IMR-90 (cell line): ENCODE data around the gene ARHGAP24. TPM values are rescaled to one million over a fixed set of nuclear protein-coding genes. Genes with fewer than 3 reads are reported as not detected.

Experiments used
- ATAC-seq: fragments of 200-7000 bp; cut with Tn5 transposase; 2 replicates; pipeline ENCODE4 v1.9.1; 2020; ENCODE audit warnings: low read depth, mild to moderate bottlenecking, moderate library complexity
- BruUV-seq: library from RNA; stranded (reverse); fragments of 400-500 nt; replicated peaks from 2 replicates; lab custom pipeline; 2021; lab: Mats Ljungman, UMichigan
- CTCF ChIA-PET: fragments of 300-600 bp; formaldehyde crosslinking; extraction: SDS; loops from one replicate; lab custom pipeline; 2021; ENCODE audit warnings: antibody characterized with exemption; lab: Yijun Ruan, JAX
- POLR2A ChIA-PET: fragments of 300-600 bp; sonication (Branson Sonifier 250); formaldehyde crosslinking; loops from one replicate; lab custom pipeline; 2022; ENCODE audit warnings: antibody characterized with exemption; ENCODE audit not compliant: unreplicated experiment; lab: Charles Lee
- DNase-seq: peaks from one replicate; pipeline ENCODE4 v3.0.0; 2013
- H2AFZ ChIP-seq: replicated peaks from 2 replicates; pipeline ENCODE3; 2013; ENCODE audit warnings: low read length, mild to moderate bottlenecking; ENCODE audit not compliant: poor library complexity
- H2AK5ac ChIP-seq: 2 replicates; pipeline ENCODE4 v1.6.1; 2013; ENCODE audit warnings: low read depth, low read length, inconsistent platforms
- H2AK9ac ChIP-seq: replicated peaks from 2 replicates; pipeline ENCODE3; 2013; ENCODE audit warnings: mild to moderate bottlenecking, low read depth, low read length, moderate library complexity; ENCODE audit not compliant: poor library complexity
- H2BK120ac ChIP-seq: 2 replicates; pipeline ENCODE4 v1.6.1; 2013; ENCODE audit warnings: low read depth, low read length, inconsistent platforms
- H2BK15ac ChIP-seq: 3 replicates; pipeline ENCODE4 v1.6.1; 2013; ENCODE audit warnings: low read depth, low read length, inconsistent platforms
- H2BK20ac ChIP-seq: 2 replicates; pipeline ENCODE4 v1.6.1; 2013; ENCODE audit warnings: low read depth, mild to moderate bottlenecking, inconsistent platforms, low read length, moderate library complexity
- H2BK5ac ChIP-seq: 2 replicates; pipeline ENCODE4 v1.6.1; 2013; ENCODE audit warnings: mild to moderate bottlenecking, low read depth, low read length, inconsistent platforms; ENCODE audit not compliant: poor library complexity, severe bottlenecking
- H3K14ac ChIP-seq: replicated peaks from 2 replicates; pipeline ENCODE4 v1.6.1; 2013; ENCODE audit warnings: low read depth, low read length, inconsistent platforms
- H3K18ac ChIP-seq: 2 replicates; pipeline ENCODE4 v1.6.1; 2013; ENCODE audit warnings: low read depth, low read length, control low read depth
- H3K23ac ChIP-seq: 2 replicates; pipeline ENCODE4 v1.6.1; 2013; ENCODE audit warnings: low read depth, low read length, inconsistent platforms
- H3K27ac ChIP-seq: 2 replicates; pipeline ENCODE4 v1.5.1; 2013; ENCODE audit warnings: mild to moderate bottlenecking, control low read depth, low read length; ENCODE audit not compliant: insufficient read depth
- H3K27me3 ChIP-seq: 2 replicates; pipeline ENCODE4 v1.6.1; 2013; ENCODE audit warnings: low read length; ENCODE audit not compliant: control insufficient read depth, insufficient read depth
- H3K36me3 ChIP-seq: 2 replicates; pipeline ENCODE4 v1.6.1; 2013; ENCODE audit warnings: low read length, mixed read lengths; ENCODE audit not compliant: control insufficient read depth, insufficient read depth
- H3K4ac ChIP-seq: 2 replicates; pipeline ENCODE4 v1.6.1; 2013; ENCODE audit warnings: low read depth, low read length, inconsistent platforms
- H3K4me1 ChIP-seq: 2 replicates; pipeline ENCODE4 v1.6.1; 2013; ENCODE audit warnings: low read length, mixed read lengths; ENCODE audit not compliant: control insufficient read depth, insufficient read depth
- H3K4me2 ChIP-seq: 2 replicates; pipeline ENCODE4 v1.6.1; 2013; ENCODE audit warnings: low read depth, mild to moderate bottlenecking, control low read depth, low read length, moderate library complexity
- H3K4me3 ChIP-seq: 2 replicates; pipeline ENCODE4 v1.5.1; 2013; ENCODE audit warnings: low read depth, mild to moderate bottlenecking, control low read depth, low read length, moderate library complexity; ENCODE audit not compliant: insufficient read depth
- H3K56ac ChIP-seq: 2 replicates; pipeline ENCODE4 v1.6.1; 2013; ENCODE audit warnings: low read length, inconsistent platforms; ENCODE audit not compliant: insufficient read depth; ENCODE audit errors: extremely low read depth
- H3K79me1 ChIP-seq, 2 experiments: 2 replicates each; pipeline ENCODE4 v1.6.1; 2013; ENCODE audit warnings: low read length in 2 of 2, inconsistent platforms in 1 of 2, low read depth in 1 of 2
- H3K9ac ChIP-seq: 2 replicates; pipeline ENCODE4 v1.6.1; 2013; ENCODE audit warnings: low read depth, low read length, control low read depth
- H3K9me1 ChIP-seq: 2 replicates; pipeline ENCODE4 v1.6.1; 2013; ENCODE audit warnings: low read length, inconsistent platforms; ENCODE audit not compliant: insufficient read depth
- H3K9me3 ChIP-seq: 2 replicates; pipeline ENCODE4 v1.6.1; 2013; ENCODE audit warnings: low read length; ENCODE audit not compliant: control insufficient read depth, insufficient read depth
- H4K20me1 ChIP-seq: 2 replicates; pipeline ENCODE4 v1.6.1; 2013; ENCODE audit warnings: low read length, inconsistent platforms; ENCODE audit not compliant: insufficient read depth
- H4K5ac ChIP-seq: 2 replicates; pipeline ENCODE4 v1.6.1; 2013; ENCODE audit warnings: mild to moderate bottlenecking, low read depth, low read length, control low read depth
- H4K8ac ChIP-seq, 2 experiments: 2 replicates each; pipeline ENCODE4 v1.6.1; 2013; ENCODE audit warnings: low read depth in 2 of 2, low read length in 2 of 2, control low read depth in 1 of 2, inconsistent platforms in 1 of 2
- H4K91ac ChIP-seq: 2 replicates; pipeline ENCODE4 v1.6.1; 2013; ENCODE audit warnings: low read depth, low read length, inconsistent platforms; ENCODE audit not compliant: insufficient read depth
- BHLHE40 ChIP-seq: fragments of 150-350 bp; IDR thresholded peaks from 2 replicates; pipeline ENCODE4 v1.6.1; 2016; ENCODE audit warnings: mild to moderate bottlenecking, low read depth, low read length
- CEBPB ChIP-seq: IDR thresholded peaks from 2 replicates; pipeline ENCODE4 v1.6.1; 2012; ENCODE audit warnings: low read depth, low read length, improper control_type of control experiment
- CTCF ChIP-seq: conservative IDR thresholded peaks from 2 replicates; pipeline ENCODE4 v1.5.1; 2012; ENCODE audit warnings: mild to moderate bottlenecking, low read depth, low read length, improper control_type of control experiment
- ELK1 ChIP-seq: fragments of 150-350 bp; IDR thresholded peaks from 2 replicates; pipeline ENCODE4 v1.6.1; 2016; ENCODE audit warnings: low read depth, mild to moderate bottlenecking, low read length, moderate library complexity, borderline replicate concordance
- FOS ChIP-seq: fragments of 150-350 bp; IDR thresholded peaks from 2 replicates; pipeline ENCODE4 v1.6.1; 2016; ENCODE audit warnings: low read depth, low read length
- MAFK ChIP-seq: IDR thresholded peaks from 2 replicates; pipeline ENCODE4 v1.6.1; 2012; ENCODE audit warnings: low read depth, low read length, improper control_type of control experiment
- NFE2L2 ChIP-seq: fragments of 150-350 bp; IDR thresholded peaks from 2 replicates; pipeline ENCODE4 v1.6.1; 2016; ENCODE audit warnings: low read depth, mild to moderate bottlenecking, low read length
- RCOR1 ChIP-seq: IDR thresholded peaks from 2 replicates; pipeline ENCODE4 v1.6.1; 2012; ENCODE audit warnings: mild to moderate bottlenecking, low read length, improper control_type of control experiment; ENCODE audit not compliant: insufficient replicate concordance
- RFX5 ChIP-seq: IDR thresholded peaks from 2 replicates; pipeline ENCODE4 v1.8.0; 2012; ENCODE audit warnings: low read depth, mild to moderate bottlenecking, low read length, moderate library complexity
- SMC3 ChIP-seq: fragments of 150-350 bp; IDR thresholded peaks from 2 replicates; pipeline ENCODE4 v1.6.1; 2016; ENCODE audit warnings: low read depth, mild to moderate bottlenecking, antibody characterized with exemption, low read length, moderate library complexity
- WGBS, 2 experiments: methylation state at CpG; one replicate each; pipeline versions ENCODE4 v1.1.5 to v1.1.7; 2013; ENCODE audit warnings: missing lambda C conversion rate in 2 of 2; ENCODE audit not compliant: insufficient read length in 1 of 2; ENCODE audit errors: extremely low coverage in 2 of 2; 5-methylcytosine and 5-hydroxymethylcytosine counted together
- dilution Hi-C: fragments of 300-500 bp; cut with HindIII; formaldehyde crosslinking; loops from one replicate; pipeline ENCODE4 v1.14.3; 2018; ENCODE audit warnings: low sequenced_read_pairs; ENCODE audit not compliant: unreplicated experiment
- in situ Hi-C: fragments of 300-500 bp; cut with MboI; formaldehyde crosslinking; loops from 3 replicates; pipeline ENCODE4 v1.14.3; 2019; ENCODE audit warnings: low sequenced_read_pairs, inconsistent platforms, mixed read lengths
- intact Hi-C: fragments of 100-400 bp; cut with micrococcal nuclease; formaldehyde crosslinking; loops from 2 replicates; pipeline ENCODE4 v1.10.0; 2022
- polyA plus RNA-seq, 3 experiments: library from polyadenylated mRNA; depleted of rRNA; stranded (reverse); fragments of >200 nt; gene quantifications; 2 replicates each; pipeline ENCODE4 v1.2.3, GENCODE V29; 2012; ENCODE audit warnings: low replicate concordance in 1 of 3
- total RNA-seq: library from RNA; depleted of rRNA; stranded (reverse); fragments of >200 nt; gene quantifications from 2 replicates; pipeline ENCODE4 v1.2.3, GENCODE V29; 2012
- TF ChIP-seq, protein P1 (sequence below): fragments of 150-350 bp; IDR thresholded peaks from 2 replicates; pipeline ENCODE4 v1.6.1; 2017; ENCODE audit warnings: mild to moderate bottlenecking, antibody characterized with exemption, low read length, low read depth

The ARHGAP24 gene
- total and polyA plus RNA-seq, 2 of the 4 experiments (the other 2 are of a cell fraction), result 11.9 to 24.0 TPM

DNA sequence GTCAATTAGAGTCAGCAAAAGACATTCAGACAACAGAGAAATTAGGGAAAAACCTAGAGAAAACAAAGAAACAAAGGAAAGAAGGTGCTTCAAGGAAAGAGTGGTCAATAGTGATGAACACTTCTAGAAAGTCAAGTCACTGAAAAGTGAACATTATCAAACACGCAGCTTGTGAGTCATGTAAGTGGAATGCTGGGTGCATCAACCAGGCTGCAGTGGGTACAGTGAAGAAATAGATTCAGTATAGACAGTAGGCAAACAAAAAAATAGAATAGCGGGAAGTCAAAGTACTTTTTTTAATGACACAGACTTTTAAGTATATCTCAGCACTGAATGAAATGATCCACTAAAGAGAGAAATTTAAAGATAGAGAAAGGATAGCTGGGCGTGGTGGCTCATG lies 245.8 kb downstream of the ARHGAP24 start:
- Histone ChIP-seq H3K4me1 (no peaks in the 10 kb centered on the region), H2BK120ac (no peak overlapping the region), H2AFZ (no peak overlapping the region), H2BK15ac (no peak overlapping the region), H3K56ac (no peak overlapping the region), H3K9me3 (no peaks in the 10 kb centered on the region), H3K79me1 (no peaks in the 10 kb centered on the region), H3K23ac (no peak overlapping the region), H3K14ac (no peak overlapping the region), H4K91ac (no peak overlapping the region), H4K5ac (no peak overlapping the region), H4K20me1 (no peaks in the 10 kb centered on the region), H3K4me2 (no peak overlapping the region), H3K27me3 (no peaks in the 10 kb centered on the region; the same call in 1 of the 2 replicates), H3K27ac (no peak overlapping the region), H3K4ac (no peak overlapping the region), H2AK9ac (no peak overlapping the region), H3K36me3 (no peaks in the 10 kb centered on the region), H2BK20ac (no peak overlapping the region), H2AK5ac (no peak overlapping the region), H3K4me3 (no peak overlapping the region), H2BK5ac (no peak overlapping the region), H3K9ac (no peak overlapping the region), H3K9me1 (no peaks in the 10 kb centered on the region), H4K8ac (no peak overlapping the region), H3K18ac (no peak overlapping the region)
- 30% methylated on average over 2 of the region's 3 CpGs; no CpG with 5 or more reads in 1 of the 2 experiments for WGBS, 2 experiments
- ATAC-seq, result no peak
- POLR2A ChIA-PET, result no interaction called here
- no peak for TF ChIP-seq MAFK
- no peak for TF ChIP-seq ELK1
- TF ChIP-seq CTCF, result no peak
- no peak for TF ChIP-seq NFE2L2
- TF ChIP-seq, protein P1, sequence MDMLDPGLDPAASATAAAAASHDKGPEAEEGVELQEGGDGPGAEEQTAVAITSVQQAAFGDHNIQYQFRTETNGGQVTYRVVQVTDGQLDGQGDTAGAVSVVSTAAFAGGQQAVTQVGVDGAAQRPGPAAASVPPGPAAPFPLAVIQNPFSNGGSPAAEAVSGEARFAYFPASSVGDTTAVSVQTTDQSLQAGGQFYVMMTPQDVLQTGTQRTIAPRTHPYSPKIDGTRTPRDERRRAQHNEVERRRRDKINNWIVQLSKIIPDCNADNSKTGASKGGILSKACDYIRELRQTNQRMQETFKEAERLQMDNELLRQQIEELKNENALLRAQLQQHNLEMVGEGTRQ, result no peak
- no peak for TF ChIP-seq RCOR1
- no peak for TF ChIP-seq CEBPB
- TF ChIP-seq RFX5, result no peak
- TF ChIP-seq SMC3, result no peak
- no peak for TF ChIP-seq FOS
- TF ChIP-seq BHLHE40, result no peak
- intact Hi-C loops (no loop called here), dilution Hi-C loops (no loop called here), in situ Hi-C loops (no loop called here)
- DNase-seq, result peak; percentile 23
- no TSS peak for BruUV-seq
- CTCF ChIA-PET, result interaction anchor here (1.9 kb wide), 1 partner anchor 76 kb away, joined by 4 read pairs; no protein-coding TSS in a partner anchor
